GM19351 (cell line): Measurements from ENCODE around the gene RNF208.
A peak's percentile ranks its signal among the peaks of the same experiment; 100 is the strongest.

ENCODE experiments used
- ATAC-seq: cut with Tn5 transposase; IDR thresholded peaks from one replicate; pipeline ENCODE4 v1.9.1; 2021; ENCODE audit warnings: mild to moderate bottlenecking, moderate library complexity; ENCODE audit not compliant: unreplicated experiment

RNF208 gene

GRCh38 chr9:137215196-137215986, 6.6 kb downstream of the RNF208 start:
- no peak for ATAC-seq

DNA sequence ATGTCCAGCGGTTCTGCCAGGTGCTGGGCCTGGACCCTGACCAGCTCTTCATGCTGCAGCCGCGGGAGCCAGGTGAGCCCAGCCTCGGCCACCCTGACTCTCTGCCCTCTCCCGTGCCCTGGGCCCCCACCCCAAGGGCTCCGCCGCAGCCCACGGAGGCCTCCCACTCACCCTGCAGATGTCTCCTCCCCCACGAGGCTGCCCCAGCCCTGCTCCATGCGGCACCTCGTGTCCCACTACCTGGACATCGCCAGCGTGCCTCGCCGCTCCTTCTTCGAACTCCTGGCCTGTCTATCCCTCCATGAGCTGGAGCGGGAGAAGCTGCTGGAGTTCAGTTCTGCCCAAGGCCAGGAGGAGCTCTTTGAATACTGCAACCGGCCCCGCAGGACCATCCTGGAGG, 7.4 kb downstream of the RNF208 start:
- ATAC-seq: no peak

GRCh38 chr9:137213160-137214060, 8.6 kb downstream of the RNF208 start:
- ATAC-seq: no peak

DNA sequence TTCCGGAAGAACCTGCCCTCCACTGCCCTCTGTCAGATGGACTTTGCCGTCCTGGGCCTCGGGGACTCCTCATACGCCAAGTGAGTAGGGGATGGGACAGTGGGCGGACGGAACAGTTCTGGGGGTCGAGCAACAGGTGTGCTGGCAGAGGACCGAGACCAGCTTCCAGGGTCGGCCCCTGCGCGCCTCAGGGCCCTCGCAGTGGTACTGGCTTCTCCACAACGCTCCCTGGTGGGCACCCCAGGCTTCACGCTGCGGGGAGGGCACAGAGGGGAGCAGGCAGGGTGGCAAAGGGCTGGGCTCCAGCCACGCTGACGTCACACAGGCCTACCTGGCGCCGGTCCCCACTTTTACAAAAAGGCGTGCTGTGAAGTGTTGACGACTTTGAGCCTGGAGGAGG, 9.5 kb downstream of the RNF208 start:
- no peak for ATAC-seq

GRCh38 chr9:137211532-137211931, 10.5 kb downstream of the RNF208 start:
- no peak for ATAC-seq

- no peak for ATAC-seq
Measured at GRCh38 chr9:137206602-137207001, 15.4 kb downstream of the RNF208 start.

DNA sequence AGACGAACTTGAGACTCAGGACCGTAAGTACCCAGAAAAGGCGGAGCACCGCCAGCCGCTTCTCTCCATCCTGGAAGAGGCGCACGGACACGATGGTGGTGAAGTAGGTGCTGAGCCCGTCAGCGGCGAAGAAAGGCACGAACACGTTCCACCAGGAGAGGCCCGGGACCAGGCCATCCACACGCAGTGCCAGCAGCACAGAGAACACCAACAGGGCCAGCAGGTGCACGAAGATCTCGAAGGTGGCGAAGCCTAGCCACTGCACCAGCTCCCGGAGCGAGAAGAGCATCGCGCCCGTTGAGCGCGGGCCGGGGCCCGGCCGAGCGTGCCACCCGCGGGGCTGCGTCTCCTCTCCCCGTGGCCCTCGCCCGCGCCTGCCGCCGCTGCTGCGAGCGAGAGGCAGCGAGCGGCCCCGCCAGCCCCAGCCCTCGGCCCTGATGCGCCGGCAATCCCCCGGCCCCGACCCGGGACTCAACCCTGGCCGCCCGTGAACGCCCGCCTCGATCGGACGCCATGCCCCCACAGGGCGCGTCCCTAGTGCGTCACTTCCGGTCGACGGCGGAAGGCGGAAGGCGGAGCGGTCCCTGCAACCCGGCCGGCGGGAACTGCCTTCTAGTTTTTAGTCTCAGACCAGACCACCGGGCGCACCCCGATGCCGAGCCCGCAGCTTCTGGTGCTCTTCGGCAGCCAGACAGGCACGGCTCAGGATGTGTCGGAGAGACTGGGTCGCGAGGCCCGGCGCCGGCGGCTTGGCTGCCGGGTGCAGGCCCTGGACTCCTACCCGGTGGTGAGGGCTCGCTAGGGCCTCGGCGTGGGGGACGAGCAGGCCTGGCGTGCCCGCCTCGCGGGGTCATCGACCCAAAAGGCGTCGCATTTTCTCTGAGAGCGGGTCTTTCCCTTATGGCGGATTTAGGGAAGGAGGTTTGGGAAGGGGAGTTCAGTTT, 16.6 kb downstream of the RNF208 start, which contains the start of the genes NDOR1 and TMEM203:
NDOR1 (plus strand) TSS at position 575 of the 944 bp plus-strand sequence; CDS start at position 653, 78 bp downstream.
TMEM203 (minus strand) TSS at position 523 of the 944 bp plus-strand sequence; CDS start at position 289, 234 bp downstream.
- ATAC-seq: peak; percentile 55

DNA sequence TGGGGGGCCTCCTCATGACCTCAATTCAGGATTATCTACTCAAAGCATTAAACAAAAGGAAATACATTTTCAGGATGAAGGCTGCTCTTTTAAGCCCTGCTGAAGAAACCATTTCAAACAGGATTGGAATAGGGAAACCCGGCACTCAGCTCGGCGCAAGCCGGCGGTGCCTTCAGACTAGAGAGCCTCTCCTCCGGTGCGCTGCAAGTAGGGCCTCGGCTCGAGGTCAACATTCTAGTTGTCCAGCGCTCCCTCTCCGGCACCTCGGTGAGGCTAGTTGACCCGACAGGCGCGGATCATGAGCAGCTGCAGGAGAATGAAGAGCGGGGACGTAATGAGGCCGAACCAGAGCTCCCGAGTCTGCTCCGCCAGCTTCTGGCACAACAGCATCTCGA, 17.3 kb downstream of the RNF208 start:
- ATAC-seq: no peak

- no peak for ATAC-seq
Measured at GRCh38 chr9:137202966-137203365, 19.1 kb downstream of the RNF208 start.

DNA sequence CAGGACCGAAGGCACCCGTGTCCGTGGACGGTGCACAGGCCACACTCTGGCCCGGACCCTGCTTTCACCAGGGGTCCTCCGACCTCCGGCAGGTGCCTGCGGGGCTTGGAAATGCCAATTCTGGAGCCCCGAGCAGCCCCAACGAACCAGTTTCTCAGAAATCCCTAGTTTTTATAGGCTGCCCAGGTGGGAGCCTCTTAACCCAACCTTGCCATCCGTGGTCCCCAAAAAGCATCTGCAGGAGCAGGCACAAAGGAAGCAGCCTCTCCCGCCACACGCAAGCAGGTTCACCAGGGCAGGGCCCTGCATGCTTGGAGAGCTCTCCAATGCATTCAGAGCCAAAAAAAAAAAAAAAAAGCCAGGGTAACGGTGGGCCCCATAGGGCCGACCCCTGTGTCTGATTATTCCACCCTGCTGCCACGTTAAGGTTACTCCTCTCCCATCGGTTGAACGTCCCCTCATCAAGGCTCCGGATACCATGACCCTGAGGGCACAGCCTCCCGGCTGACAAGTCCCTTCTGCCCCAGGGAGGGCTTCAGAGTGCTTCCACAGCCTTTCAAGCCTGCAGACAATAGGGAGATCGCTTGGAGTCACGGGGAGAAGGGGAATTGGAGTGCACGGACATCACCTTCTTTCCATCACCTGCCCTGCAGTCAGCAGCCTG, 20.7 kb downstream of the RNF208 start:
- no peak for ATAC-seq

DNA sequence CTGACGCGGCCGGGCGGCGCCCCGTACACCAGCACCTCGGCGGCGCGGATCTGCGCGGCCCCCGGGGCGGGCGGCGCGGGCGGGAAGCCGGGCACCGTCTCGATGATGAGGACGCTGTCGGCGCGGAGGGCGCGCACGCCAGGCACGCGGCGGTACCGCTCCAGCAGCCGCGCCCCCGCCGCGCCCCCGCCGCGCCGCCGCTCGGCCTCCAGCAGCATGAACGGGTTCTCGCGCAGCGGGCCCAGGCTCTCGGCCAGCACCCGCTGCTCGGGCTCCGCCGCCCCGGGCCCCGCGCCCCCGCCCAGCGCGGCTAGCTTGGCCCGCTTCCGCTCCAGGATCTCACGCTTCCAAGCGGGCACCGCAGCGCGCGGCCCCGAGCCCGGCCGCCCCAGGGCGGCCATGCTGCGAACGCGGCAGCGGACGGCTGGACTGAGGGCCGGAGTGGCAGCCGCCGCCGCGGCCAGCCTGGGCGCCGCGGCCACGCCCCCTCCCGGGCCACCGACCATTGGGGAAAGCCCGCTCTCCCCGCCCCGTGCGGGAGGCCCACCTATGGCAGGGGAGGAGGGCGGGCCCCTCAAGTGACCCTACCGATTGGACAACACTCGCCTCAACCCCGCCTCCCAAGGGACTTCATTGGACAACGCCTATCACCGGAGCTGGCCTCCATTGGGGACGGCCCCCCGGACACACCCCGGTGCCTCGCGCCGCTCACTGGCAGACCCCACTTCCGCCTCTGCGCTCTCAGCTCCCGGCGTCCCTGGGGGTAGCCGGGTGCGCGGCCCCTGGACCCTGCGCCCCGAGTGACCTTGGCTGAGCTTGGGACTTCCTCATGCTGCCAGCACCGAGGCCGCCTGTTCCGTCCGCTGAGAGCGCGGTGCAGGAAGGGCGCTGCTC, 21.5 kb downstream of the RNF208 start, which contains the start of gene TPRN:
TPRN (minus strand) TSS at position 431 of the 894 bp plus-strand sequence; CDS start at position 401, 30 bp downstream.
- peak; percentile 82 for ATAC-seq

- no peak for ATAC-seq
Measured at GRCh38 chr9:137199411-137200121, 22.5 kb downstream of the RNF208 start.

DNA sequence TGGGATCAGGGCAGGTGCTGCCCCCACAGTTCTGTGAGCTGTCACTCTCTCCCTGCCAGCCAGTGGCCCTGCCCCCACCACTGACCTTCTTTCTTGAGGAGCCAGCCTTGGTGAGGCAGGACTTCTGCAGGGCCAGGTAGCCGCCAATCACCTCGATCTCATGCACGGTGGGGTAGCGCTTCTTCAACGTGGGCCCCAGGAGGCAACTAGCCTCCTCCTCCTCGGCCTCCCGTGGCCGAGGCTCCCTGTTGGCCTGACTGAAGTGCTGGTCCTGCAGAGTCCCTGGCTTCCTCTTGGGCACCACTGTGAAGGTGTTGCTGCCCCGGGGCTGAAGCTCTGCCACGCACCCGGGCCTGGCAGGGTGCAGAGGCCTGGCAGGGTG, 23.1 kb downstream of the RNF208 start:
- ATAC-seq: no peak

- ATAC-seq: no peak
Measured at GRCh38 chr9:137198051-137198901, 23.8 kb downstream of the RNF208 start.

DNA sequence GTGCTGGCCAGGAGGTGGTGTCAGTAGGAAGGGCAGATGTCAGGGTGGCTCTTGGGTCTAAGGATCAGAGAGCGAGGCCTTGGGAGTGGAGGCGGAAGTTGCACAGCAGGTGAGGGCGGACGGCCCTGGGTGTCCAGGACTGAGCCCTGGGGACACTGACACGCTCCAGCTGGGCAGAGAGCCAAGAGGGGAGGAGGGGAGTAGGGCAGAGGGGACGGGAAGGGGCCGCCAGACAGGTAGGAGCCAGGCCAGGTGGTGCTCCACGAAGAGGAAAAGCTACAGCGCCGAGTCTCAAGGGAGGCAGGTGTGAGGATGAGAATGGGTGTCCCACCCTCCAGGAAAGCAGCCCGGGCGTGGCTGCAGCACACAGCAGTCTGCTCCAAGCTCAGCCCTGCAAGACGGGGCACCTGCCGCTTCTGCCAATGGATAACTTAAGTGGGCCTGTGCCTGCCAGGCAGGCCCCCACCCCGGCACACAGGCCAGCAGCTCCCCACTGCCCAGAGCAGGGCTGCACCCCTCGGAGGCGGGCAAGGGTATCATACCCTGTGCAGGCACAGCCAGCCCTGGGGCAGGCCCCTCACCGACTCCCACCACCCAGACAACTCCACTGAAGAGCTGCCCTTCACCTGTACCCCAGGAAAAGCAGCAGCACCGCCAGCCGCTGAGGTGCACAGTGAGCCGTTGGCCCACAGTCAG, 26.4 kb downstream of the RNF208 start:
- no peak for ATAC-seq

DNA sequence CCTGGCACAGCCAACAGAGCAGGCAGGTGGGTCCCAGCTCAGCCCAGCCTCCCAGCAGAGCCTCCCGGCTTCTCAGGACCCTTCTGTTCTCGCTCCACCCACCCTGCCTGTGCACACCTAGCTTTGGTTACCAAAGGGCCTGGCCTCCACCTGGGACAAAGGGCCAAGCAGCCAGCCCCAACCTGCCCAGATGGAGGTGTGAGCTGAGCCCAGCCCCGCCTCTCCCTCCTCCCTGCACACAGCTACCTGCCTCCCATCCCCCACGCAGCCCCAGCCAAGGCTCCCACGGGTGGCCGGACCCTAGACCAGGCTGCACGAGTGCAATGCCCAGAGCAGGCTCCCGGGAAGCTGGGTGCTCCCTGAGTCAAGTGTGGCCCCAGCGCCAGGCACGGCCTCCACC, 27.1 kb downstream of the RNF208 start:
- no peak for ATAC-seq

- no peak for ATAC-seq
Measured at GRCh38 chr9:137194388-137194787, 27.7 kb downstream of the RNF208 start.
